IMR-90 (cell line): ENCODE results near the gene NOM1.

ENCODE experiments used
- BHLHE40 ChIP-seq: fragments of 150-350 bp; IDR thresholded peaks from 2 replicates; pipeline ENCODE4 v1.6.1; 2016; ENCODE audit warnings: mild to moderate bottlenecking, low read depth, low read length
- CEBPB ChIP-seq: IDR thresholded peaks from 2 replicates; pipeline ENCODE4 v1.6.1; 2012; ENCODE audit warnings: low read depth, low read length, improper control_type of control experiment
- CHD1 ChIP-seq: IDR thresholded peaks from 2 replicates; pipeline ENCODE4 v1.6.1; 2012; ENCODE audit warnings: low read depth, low read length, improper control_type of control experiment
- CTCF ChIP-seq: conservative IDR thresholded peaks from 2 replicates; pipeline ENCODE4 v1.5.1; 2012; ENCODE audit warnings: mild to moderate bottlenecking, low read depth, low read length, improper control_type of control experiment
- FOS ChIP-seq: fragments of 150-350 bp; IDR thresholded peaks from 2 replicates; pipeline ENCODE4 v1.6.1; 2016; ENCODE audit warnings: low read depth, low read length
- MAFK ChIP-seq: IDR thresholded peaks from 2 replicates; pipeline ENCODE4 v1.6.1; 2012; ENCODE audit warnings: low read depth, low read length, improper control_type of control experiment
- MAZ ChIP-seq: IDR thresholded peaks from 2 replicates; pipeline ENCODE4 v1.6.1; 2012; ENCODE audit warnings: low read depth, mild to moderate bottlenecking, low read length, improper control_type of control experiment, moderate library complexity, borderline replicate concordance
- MXI1 ChIP-seq: IDR thresholded peaks from 2 replicates; pipeline ENCODE4 v1.6.1; 2012; ENCODE audit warnings: low read depth, mild to moderate bottlenecking, low read length, moderate library complexity, borderline replicate concordance
- POLR2A ChIP-seq: IDR thresholded peaks from 2 replicates; pipeline ENCODE4 v1.6.1; 2012; ENCODE audit warnings: mild to moderate bottlenecking, low read depth, low read length
- RAD21 ChIP-seq: IDR thresholded peaks from 2 replicates; pipeline ENCODE4 v1.6.1; 2012; ENCODE audit warnings: low read length, improper control_type of control experiment
- RCOR1 ChIP-seq: IDR thresholded peaks from 2 replicates; pipeline ENCODE4 v1.6.1; 2012; ENCODE audit warnings: mild to moderate bottlenecking, low read length, improper control_type of control experiment; ENCODE audit not compliant: insufficient replicate concordance
- SMC3 ChIP-seq: fragments of 150-350 bp; IDR thresholded peaks from 2 replicates; pipeline ENCODE4 v1.6.1; 2016; ENCODE audit warnings: low read depth, mild to moderate bottlenecking, antibody characterized with exemption, low read length, moderate library complexity
- USF2 ChIP-seq: fragments of 150-350 bp; IDR thresholded peaks from 2 replicates; pipeline ENCODE4 v1.6.1; 2017; ENCODE audit warnings: mild to moderate bottlenecking, antibody characterized with exemption, low read length, low read depth

GRCh38 chr7:156954941-156955340 is 5.4 kb downstream of the NOM1 start:
- TF ChIP-seq MXI1 (no peak), CTCF (no peak), POLR2A (no peak), MAZ (no peak), SMC3 (no peak), RAD21 (no peak), USF2 (no peak), BHLHE40 (no peak), FOS (no peak), CEBPB (no peak), MAFK (no peak), CHD1 (no peak), RCOR1 (no peak)
